MM.1S (cell line): ENCODE data around the gene BCL11B.

Source experiments
- DNase-seq: peaks from one replicate; pipeline ENCODE4 v3.0.0-alpha.2; 2015
- H2AFZ ChIP-seq: fragments of 300-600 bp; sonication (generic); 2 replicates; pipeline ENCODE4 v1.6.0; 2016; ENCODE audit warnings: antibody characterized with exemption, low read length
- H3F3A ChIP-seq: fragments of 300-600 bp; sonication (generic); 2 replicates; pipeline ENCODE4 v1.6.1; 2016; ENCODE audit warnings: mild to moderate bottlenecking, antibody characterized with exemption, low read length, moderate library complexity, mixed read lengths; ENCODE audit not compliant: insufficient read depth
- H3K27ac ChIP-seq: fragments of 300-600 bp; sonication (generic); 2 replicates; pipeline ENCODE4 v1.5.1; 2016; ENCODE audit warnings: mild to moderate bottlenecking, low read length
- H3K27me3 ChIP-seq: fragments of 300-600 bp; sonication (generic); replicated peaks from 2 replicates; pipeline ENCODE4 v1.6.0; 2016; ENCODE audit warnings: low read length; ENCODE audit not compliant: insufficient read depth
- H3K36me3 ChIP-seq: fragments of 300-600 bp; sonication (generic); replicated peaks from 2 replicates; pipeline ENCODE4 v1.6.1; 2016; ENCODE audit warnings: mild to moderate bottlenecking, low read length, mixed read lengths; ENCODE audit not compliant: insufficient read depth
- H3K4me1 ChIP-seq: fragments of 300-600 bp; sonication (generic); 2 replicates; pipeline ENCODE4 v1.6.1; 2016; ENCODE audit warnings: low read length, mixed read lengths
- H3K4me2 ChIP-seq: fragments of 300-600 bp; sonication (generic); 2 replicates; pipeline ENCODE4 v1.6.0; 2016; ENCODE audit warnings: low read depth, low read length
- H3K4me3 ChIP-seq: fragments of 300-600 bp; sonication (generic); 2 replicates; pipeline ENCODE4 v1.5.1; 2016; ENCODE audit warnings: low read length, mixed read lengths
- H3K79me2 ChIP-seq: fragments of 300-600 bp; sonication (generic); 2 replicates; pipeline ENCODE4 v1.6.1; 2016; ENCODE audit warnings: mixed run types, low read length, mixed read lengths
- H3K9ac ChIP-seq: fragments of 300-600 bp; sonication (generic); 2 replicates; pipeline ENCODE4 v1.6.1; 2016; ENCODE audit warnings: low read length, mixed read lengths
- H3K9me2 ChIP-seq: fragments of 300-600 bp; sonication (generic); replicated peaks from 2 replicates; pipeline ENCODE4 v1.6.1; 2016; ENCODE audit warnings: mild to moderate bottlenecking, low read length, mixed read lengths; ENCODE audit not compliant: insufficient read depth
- H3K9me3 ChIP-seq: fragments of 300-600 bp; sonication (generic); replicated peaks from 2 replicates; pipeline ENCODE4 v1.6.1; 2016; ENCODE audit warnings: mild to moderate bottlenecking, low read length, mixed read lengths; ENCODE audit not compliant: insufficient read depth
- H4K20me1 ChIP-seq: fragments of 300-600 bp; sonication (generic); 2 replicates; pipeline ENCODE4 v1.6.1; 2016; ENCODE audit warnings: mild to moderate bottlenecking, low read length, moderate library complexity, mixed read lengths; ENCODE audit not compliant: insufficient read depth
- CTCF ChIP-seq: fragments of 300-600 bp; sonication (generic); IDR thresholded peaks from 2 replicates; pipeline ENCODE4 v1.5.1; 2016; ENCODE audit warnings: antibody characterized with exemption, low read length, mixed read lengths
- EZH2 ChIP-seq: fragments of 300-600 bp; sonication (generic); optimal IDR thresholded peaks from 2 replicates; pipeline ENCODE3; 2017; ENCODE audit warnings: low read depth, mild to moderate bottlenecking, antibody characterized with exemption, low read length, mixed read lengths
- EZH2phosphoT487 ChIP-seq: fragments of 300-600 bp; sonication (generic); IDR thresholded peaks from 2 replicates; pipeline ENCODE4 v1.6.1; 2018; ENCODE audit warnings: antibody characterized with exemption, low read length

BCL11B gene

GRCh38 chr14:99177046-99177655 is 94.8 kb downstream of the BCL11B start:
- no peaks in the 10 kb centered on the region for H3K79me2 ChIP-seq
- H3K36me3 ChIP-seq = no peaks in the 10 kb centered on the region
- H2AFZ ChIP-seq = no peak overlapping the region
- H3K9me3 ChIP-seq = no peaks in the 10 kb centered on the region
- TF ChIP-seq EZH2phosphoT487 = no peak
- no peak for TF ChIP-seq EZH2
- TF ChIP-seq CTCF = no peak
- no peak overlapping the region for H3K27ac ChIP-seq
- H3K4me1 ChIP-seq = no peaks in the 10 kb centered on the region
- no peaks in the 10 kb centered on the region for H3K9me2 ChIP-seq
- no peaks in the 10 kb centered on the region for H3F3A ChIP-seq
- H3K9ac ChIP-seq = no peak overlapping the region
- H3K4me3 ChIP-seq = no peak overlapping the region
- no peaks in the 10 kb centered on the region for H4K20me1 ChIP-seq
- H3K4me2 ChIP-seq = no peak overlapping the region
- H3K27me3 ChIP-seq = no peaks in the 10 kb centered on the region
- no peak for DNase-seq

GRCh38 chr14:99176156-99176945 is 95.6 kb downstream of the BCL11B start:
- H3K9ac ChIP-seq = no peak overlapping the region
- no peaks in the 10 kb centered on the region for H3K4me1 ChIP-seq
- H3K4me2 ChIP-seq = no peak overlapping the region
- TF ChIP-seq CTCF (no peak), EZH2phosphoT487 (no peak), EZH2 (no peak)
- H3F3A ChIP-seq = no peaks in the 10 kb centered on the region
- no peaks in the 10 kb centered on the region for H3K36me3 ChIP-seq
- DNase-seq = no peak
- no peaks in the 10 kb centered on the region for H3K27me3 ChIP-seq
- no peak overlapping the region for H2AFZ ChIP-seq
- H3K4me3 ChIP-seq = no peak overlapping the region
- no peak overlapping the region for H3K27ac ChIP-seq
- no peaks in the 10 kb centered on the region for H4K20me1 ChIP-seq
- no peaks in the 10 kb centered on the region for H3K9me3 ChIP-seq
- H3K9me2 ChIP-seq = no peaks in the 10 kb centered on the region
- no peaks in the 10 kb centered on the region for H3K79me2 ChIP-seq

GRCh38 chr14:99175331-99176155 is 96.5 kb downstream of the BCL11B start:
- no peaks in the 10 kb centered on the region for H3K4me1 ChIP-seq
- H3K4me2 ChIP-seq = no peak overlapping the region
- no peak overlapping the region for H3K27ac ChIP-seq
- H3F3A ChIP-seq = no peaks in the 10 kb centered on the region
- no peaks in the 10 kb centered on the region for H4K20me1 ChIP-seq
- H3K79me2 ChIP-seq = no peaks in the 10 kb centered on the region
- no peaks in the 10 kb centered on the region for H3K9me2 ChIP-seq
- H3K9ac ChIP-seq = no peak overlapping the region
- H3K9me3 ChIP-seq = no peaks in the 10 kb centered on the region
- H3K4me3 ChIP-seq = no peak overlapping the region
- no peak for DNase-seq
- no peak overlapping the region for H2AFZ ChIP-seq
- H3K27me3 ChIP-seq = no peaks in the 10 kb centered on the region
- H3K36me3 ChIP-seq = no peaks in the 10 kb centered on the region
- TF ChIP-seq EZH2 (no peak), EZH2phosphoT487 (no peak), CTCF (no peak)
